ENCODE results near the gene CALU. TPM values are rescaled to one million over a fixed set of nuclear protein-coding genes. Genes with fewer than 3 reads are reported as not detected.

The CALU gene
- total RNA-seq, 4 donors from 2014 or later: 107 to 132 (median 128) TPM

DNA sequence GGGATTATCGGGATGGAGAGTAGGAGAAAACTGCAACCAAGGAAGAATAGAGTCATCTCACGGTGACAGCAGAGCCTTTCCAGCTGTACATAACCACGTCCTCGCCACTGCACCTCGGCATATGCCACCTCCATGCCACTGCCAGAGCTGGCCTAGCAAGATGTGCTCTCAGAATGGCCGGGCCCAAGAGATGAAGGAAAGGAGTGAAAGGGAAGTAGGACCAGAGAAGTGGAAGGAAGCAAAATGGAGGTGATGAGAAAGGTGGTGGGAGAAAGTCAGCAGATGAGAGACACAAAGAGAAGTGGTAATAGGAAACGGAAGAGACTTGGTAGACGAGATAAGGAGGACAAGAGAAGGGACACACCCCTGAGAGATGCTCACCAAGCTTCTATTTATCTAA is 8.0 kb upstream of the CALU start:
- TF ChIP-seq, protein P1, sequence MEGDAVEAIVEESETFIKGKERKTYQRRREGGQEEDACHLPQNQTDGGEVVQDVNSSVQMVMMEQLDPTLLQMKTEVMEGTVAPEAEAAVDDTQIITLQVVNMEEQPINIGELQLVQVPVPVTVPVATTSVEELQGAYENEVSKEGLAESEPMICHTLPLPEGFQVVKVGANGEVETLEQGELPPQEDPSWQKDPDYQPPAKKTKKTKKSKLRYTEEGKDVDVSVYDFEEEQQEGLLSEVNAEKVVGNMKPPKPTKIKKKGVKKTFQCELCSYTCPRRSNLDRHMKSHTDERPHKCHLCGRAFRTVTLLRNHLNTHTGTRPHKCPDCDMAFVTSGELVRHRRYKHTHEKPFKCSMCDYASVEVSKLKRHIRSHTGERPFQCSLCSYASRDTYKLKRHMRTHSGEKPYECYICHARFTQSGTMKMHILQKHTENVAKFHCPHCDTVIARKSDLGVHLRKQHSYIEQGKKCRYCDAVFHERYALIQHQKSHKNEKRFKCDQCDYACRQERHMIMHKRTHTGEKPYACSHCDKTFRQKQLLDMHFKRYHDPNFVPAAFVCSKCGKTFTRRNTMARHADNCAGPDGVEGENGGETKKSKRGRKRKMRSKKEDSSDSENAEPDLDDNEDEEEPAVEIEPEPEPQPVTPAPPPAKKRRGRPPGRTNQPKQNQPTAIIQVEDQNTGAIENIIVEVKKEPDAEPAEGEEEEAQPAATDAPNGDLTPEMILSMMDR (IDR thresholded peaks at IDR 0.05): no peak
- no peak for ATAC-seq (ENCODE audit: low FRiP score)
- no peak for DNase-seq (ENCODE audit: low spot score)

DNA sequence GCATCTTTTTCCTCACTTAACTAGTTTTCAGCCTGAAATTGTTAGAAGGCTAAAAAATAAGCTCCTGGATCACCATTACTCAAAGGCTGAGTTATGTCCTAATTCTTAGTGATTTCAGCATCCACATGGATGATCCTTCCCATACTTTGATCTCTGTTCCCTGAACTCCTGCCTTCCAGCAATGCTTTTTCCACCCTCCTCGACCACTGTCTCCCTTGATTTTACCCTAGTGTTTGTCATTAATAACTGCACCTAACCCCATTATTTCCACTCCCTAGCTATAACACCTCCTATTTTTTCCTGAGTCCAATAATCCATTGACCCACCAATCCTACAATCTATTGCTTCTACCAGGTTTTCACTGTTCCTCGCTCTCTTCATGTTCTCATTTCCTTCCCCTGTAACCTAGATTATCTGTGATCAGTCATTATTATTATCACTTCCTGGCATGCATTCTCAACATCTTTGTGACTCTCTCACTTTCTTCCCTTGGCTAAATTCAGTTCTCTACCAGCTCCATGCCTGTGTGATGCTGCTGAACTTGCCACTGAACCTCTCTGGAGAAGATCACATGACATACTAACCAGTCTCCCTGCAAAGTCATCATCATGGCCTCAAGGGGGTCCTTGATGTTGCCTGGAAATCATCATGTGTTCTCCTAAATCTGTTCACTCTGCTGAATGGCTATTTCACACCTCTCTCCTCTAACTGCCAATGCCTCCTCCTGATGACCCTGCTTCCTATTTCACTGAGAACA is 6.5 kb upstream of the CALU start:
- TF ChIP-seq, protein P1 (IDR thresholded peaks at IDR 0.05): no peak
- ATAC-seq (ENCODE audit: low FRiP score) (no peak), DNase-seq (ENCODE audit: low spot score) (no peak)

DNA sequence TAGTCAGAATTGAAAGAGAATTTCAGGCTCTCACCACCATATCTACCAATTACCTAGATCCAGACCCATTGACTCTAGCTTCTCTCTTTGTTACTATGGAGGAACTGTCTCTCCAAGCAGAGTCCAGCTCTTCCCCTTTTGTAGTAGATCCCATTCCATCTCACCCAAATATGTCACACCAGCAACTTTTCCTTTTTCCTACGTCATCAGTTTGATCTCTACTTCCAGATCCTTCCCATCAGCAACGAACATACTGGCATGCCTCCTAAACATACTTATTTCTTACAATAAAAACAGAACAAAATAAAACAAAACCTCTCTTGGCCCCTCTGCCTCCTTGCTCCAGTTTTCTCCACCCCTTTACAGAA is 5.9 kb upstream of the CALU start:
- DNase-seq (ENCODE audit: low spot score) (no peak), ATAC-seq (ENCODE audit: low FRiP score) (no peak)
- TF ChIP-seq, protein P1 (IDR thresholded peaks at IDR 0.05): no peak

DNA sequence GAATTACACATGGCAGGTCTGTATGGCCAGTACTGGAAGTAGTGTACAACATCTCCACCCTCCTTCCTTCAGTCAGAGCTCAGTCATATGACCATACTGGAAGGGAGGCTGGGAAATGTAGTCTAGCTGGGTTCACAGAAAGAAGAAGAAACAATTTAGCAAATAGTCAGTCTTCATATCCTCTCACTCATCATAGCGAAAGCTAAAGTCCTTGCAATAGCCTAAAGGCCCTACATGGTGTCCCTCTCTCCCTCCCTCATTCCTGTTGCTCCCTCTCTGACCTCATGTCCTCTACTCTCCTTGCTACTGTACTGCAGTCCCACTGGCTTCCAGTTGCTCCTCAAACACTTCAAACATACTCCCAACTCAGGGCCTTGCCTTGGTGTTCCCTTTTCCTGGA is 4.3 kb upstream of the CALU start:
- no peak for ATAC-seq (ENCODE audit: low FRiP score)
- TF ChIP-seq, protein P1 (IDR thresholded peaks at IDR 0.05): no peak

DNA sequence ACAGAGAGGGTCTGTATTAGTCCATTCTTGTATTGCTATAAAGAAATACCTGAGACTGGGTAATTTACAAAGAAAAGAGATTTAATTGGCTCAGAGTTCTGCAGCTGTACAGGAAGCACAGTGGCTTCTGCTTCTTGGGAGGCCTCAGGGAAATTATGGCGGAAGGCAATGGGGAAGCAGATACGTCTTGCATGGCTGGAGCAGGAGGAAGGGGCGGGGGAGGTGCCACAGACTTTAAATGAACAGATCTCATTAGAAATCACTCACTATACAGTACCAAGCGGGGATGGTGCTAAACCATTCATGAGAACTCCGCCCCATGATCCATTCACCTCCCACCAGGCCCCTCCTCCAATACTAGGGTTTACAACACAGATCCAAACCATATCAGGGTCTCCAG is 3.7 kb upstream of the CALU start:
- TF ChIP-seq, protein P1 (IDR thresholded peaks at IDR 0.05): no peak
- no peak for ATAC-seq (ENCODE audit: low FRiP score)
- DNase-seq (ENCODE audit: low spot score): no peak

More for the DNA sequence above, 4.3 kb upstream of the CALU start:
- no peak for DNase-seq (ENCODE audit: low spot score)

DNA sequence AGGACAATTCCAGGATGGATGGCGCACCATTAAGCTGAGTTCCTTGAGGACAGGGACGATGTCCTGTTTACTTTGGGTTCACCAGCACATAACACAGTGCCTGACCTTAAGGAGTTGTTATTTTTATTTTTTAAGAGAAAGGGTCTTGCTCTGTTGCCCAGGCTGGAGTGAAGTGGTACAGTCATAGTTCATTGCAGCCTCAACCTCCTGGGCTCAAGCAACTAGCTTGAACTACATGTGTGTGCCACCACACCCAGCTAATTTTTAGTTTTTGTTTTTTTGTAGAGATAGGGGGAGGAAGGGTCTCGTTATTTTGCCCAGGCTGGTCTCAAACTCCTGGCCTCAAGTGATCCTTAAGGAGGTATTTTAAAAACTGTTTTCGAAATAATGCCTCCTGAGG is 1.7 kb upstream of the CALU start:
- DNase-seq (ENCODE audit: low spot score) (no peak), ATAC-seq (ENCODE audit: low FRiP score) (no peak)
- TF ChIP-seq, protein P1 (IDR thresholded peaks at IDR 0.05): no peak

DNA sequence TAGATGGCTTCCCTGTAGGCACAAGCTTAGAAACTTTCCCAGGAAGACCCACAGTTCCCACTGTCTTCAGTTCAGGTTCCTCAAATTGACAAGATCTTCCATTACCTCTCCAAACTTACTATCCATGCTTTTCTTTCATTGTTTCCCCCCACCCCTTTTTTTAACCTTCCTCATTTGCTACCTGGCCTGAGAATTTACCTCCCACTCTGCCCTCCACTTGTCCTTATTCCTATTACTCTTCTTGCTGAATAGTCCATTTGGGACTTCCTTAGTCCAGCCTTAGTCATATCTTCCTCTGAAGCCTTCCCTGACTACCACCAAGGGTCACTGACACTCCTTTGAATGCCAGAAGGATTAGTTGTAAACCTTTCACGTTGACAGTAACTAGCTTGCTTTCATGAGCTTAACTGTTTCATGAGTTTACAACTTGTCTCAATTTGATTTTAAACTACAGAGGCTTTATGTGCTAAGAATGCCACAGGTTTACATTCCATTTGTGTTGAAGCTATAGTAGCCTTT is 1.2 kb upstream of the CALU start:
- ATAC-seq (ENCODE audit: low FRiP score) (no peak), DNase-seq (ENCODE audit: low spot score) (no peak)
- TF ChIP-seq, protein P1 (IDR thresholded peaks at IDR 0.05): no peak

All from omental fat pad (tissue), 4 donors.